Gastrocnemius medialis (tissue), 4 donors: ENCODE data around the gene CELSR3.

Source experiments
- POLR2A ChIP-seq, 2 donors: fragments of 450-650 bp; IDR thresholded peaks; one replicate each; pipeline ENCODE4 v1.6.1; 2017; ENCODE audit warnings: antibody characterized with exemption in 2 of 2, mild to moderate bottlenecking in 2 of 2, moderate library complexity in 2 of 2
- TF ChIP-seq, protein P1 (sequence below), 5 experiments: fragments of 450-650 bp in 3 of 5; fragments of 200-600 bp in 2 of 5; sonication (generic) in 2 of 5; IDR thresholded peaks in 4 of 5; conservative IDR thresholded peaks in 1 of 5; 1 replicate in 4 of 5; 2 replicates in 1 of 5; pipeline ENCODE4 v1.5.1; 2016 to 2019; ENCODE audit warnings: antibody characterized with exemption in 5 of 5, mild to moderate bottlenecking in 3 of 5, moderate library complexity in 3 of 5

DNA sequence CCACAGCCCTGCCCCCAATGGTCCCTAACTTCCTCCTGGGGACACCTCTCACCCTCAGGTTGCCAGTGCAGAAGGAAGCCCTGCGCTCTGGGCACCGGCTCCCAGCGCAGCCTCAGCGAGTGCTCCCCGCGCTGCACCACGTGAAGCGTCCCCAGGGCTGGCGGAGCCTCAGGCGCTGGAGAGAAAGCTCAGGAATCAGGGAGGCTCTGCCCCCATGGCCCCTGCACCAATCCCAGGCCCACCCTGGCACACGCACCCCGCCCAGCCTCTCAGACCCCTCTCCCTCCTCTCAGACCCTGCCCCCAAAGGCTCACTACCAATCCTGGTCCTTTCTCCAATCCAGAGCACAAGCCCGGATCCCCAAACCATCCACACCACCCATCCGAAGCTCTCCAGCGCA is 74.5 kb downstream of the CELSR3 start:
- TF ChIP-seq, protein P1, sequence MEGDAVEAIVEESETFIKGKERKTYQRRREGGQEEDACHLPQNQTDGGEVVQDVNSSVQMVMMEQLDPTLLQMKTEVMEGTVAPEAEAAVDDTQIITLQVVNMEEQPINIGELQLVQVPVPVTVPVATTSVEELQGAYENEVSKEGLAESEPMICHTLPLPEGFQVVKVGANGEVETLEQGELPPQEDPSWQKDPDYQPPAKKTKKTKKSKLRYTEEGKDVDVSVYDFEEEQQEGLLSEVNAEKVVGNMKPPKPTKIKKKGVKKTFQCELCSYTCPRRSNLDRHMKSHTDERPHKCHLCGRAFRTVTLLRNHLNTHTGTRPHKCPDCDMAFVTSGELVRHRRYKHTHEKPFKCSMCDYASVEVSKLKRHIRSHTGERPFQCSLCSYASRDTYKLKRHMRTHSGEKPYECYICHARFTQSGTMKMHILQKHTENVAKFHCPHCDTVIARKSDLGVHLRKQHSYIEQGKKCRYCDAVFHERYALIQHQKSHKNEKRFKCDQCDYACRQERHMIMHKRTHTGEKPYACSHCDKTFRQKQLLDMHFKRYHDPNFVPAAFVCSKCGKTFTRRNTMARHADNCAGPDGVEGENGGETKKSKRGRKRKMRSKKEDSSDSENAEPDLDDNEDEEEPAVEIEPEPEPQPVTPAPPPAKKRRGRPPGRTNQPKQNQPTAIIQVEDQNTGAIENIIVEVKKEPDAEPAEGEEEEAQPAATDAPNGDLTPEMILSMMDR (IDR thresholded peaks at IDR 0.05 in 4 of 5, conservative IDR thresholded peaks at IDR 0.05 in 1 of 5), result no peak
- no peak for TF ChIP-seq POLR2A (IDR thresholded peaks at IDR 0.05)
